Caki2 (cell line): ENCODE measurements around the gene SUSD5. TPM values are rescaled to one million over a fixed set of nuclear protein-coding genes. Genes with fewer than 3 reads are reported as not detected.
"Not testable (repeated sequence)": the region's sequence is repeated elsewhere in the genome, so short reads cannot be mapped to it uniquely, and the experiment has no call there.

Experiments used
- DNase-seq: peaks from one replicate; pipeline ENCODE4 v3.0.0-alpha.2; 2015; ENCODE audit warnings: low read depth
- in situ Hi-C: cut with HindIII; loops from 2 replicates; pipeline ENCODE4 v1.10.0; 2016; ENCODE audit warnings: low sequenced_read_pairs, low pct_unique_long_range_greater_than_20kb, mixed read lengths
- total RNA-seq: library from RNA; depleted of rRNA; stranded (reverse); fragments of >200 nt; shearing (Covaris generic); gene quantifications from 2 replicates; pipeline ENCODE4 v1.2.3, GENCODE V29; 2014; ENCODE audit warnings: low replicate concordance

SUSD5 gene
- total RNA-seq, 1 experiment from 2014 or later = 0.30 TPM

GRCh38 chr3:33166095-33166494 is 52.5 kb downstream of the SUSD5 start:
- in situ Hi-C loops = no loop called here
- no peak for DNase-seq

- no peak for DNase-seq
- in situ Hi-C loops = no loop called here
These were observed 53.2 kb downstream of the SUSD5 start for GRCh38 chr3:33165372-33165771.

- in situ Hi-C loops, DNase-seq: not testable (repeated sequence)
These were observed 56.0 kb downstream of the SUSD5 start for GRCh38 chr3:33162621-33163020.

GRCh38 chr3:33159981-33160380 is 58.6 kb downstream of the SUSD5 start:
- no peak for DNase-seq
- in situ Hi-C loops = no loop called here

GRCh38 chr3:33159234-33159633 is 59.4 kb downstream of the SUSD5 start:
- in situ Hi-C loops = no loop called here
- no peak for DNase-seq

GRCh38 chr3:33155301-33155700 is 63.3 kb downstream of the SUSD5 start:
- DNase-seq = no peak
- in situ Hi-C loops = no loop called here

- in situ Hi-C loops = no loop called here
- DNase-seq = no peak
These were observed 64.8 kb downstream of the SUSD5 start for GRCh38 chr3:33153782-33154181.

GRCh38 chr3:33152363-33153360 is 65.9 kb downstream of the SUSD5 start:
- no peak for DNase-seq
- in situ Hi-C loops = no loop called here

GRCh38 chr3:33149342-33149741 is 69.3 kb downstream of the SUSD5 start:
- in situ Hi-C loops = no loop called here
- no peak for DNase-seq

- no peak for DNase-seq
- in situ Hi-C loops = no loop called here
These were observed 71.7 kb downstream of the SUSD5 start for GRCh38 chr3:33146791-33147445.

GRCh38 chr3:33145901-33146580 is 72.6 kb downstream of the SUSD5 start:
- DNase-seq = no peak
- in situ Hi-C loops = no loop called here

- DNase-seq = no peak
- in situ Hi-C loops = no loop called here
These were observed 73.2 kb downstream of the SUSD5 start for GRCh38 chr3:33145221-33145900.

- in situ Hi-C loops = no loop called here
These were observed 74.2 kb downstream of the SUSD5 start for GRCh38 chr3:33144433-33144832.

GRCh38 chr3:33141006-33141405 is 77.6 kb downstream of the SUSD5 start:
- in situ Hi-C loops = no loop called here
- DNase-seq = no peak

More at GRCh38 chr3:33144433-33144832, 74.2 kb downstream of the SUSD5 start:
- no peak for DNase-seq

- in situ Hi-C loops = no loop called here
- no peak for DNase-seq
These were observed 78.6 kb downstream of the SUSD5 start for GRCh38 chr3:33139996-33140395.

- in situ Hi-C loops, DNase-seq: not testable (repeated sequence)
These were observed 79.5 kb downstream of the SUSD5 start for GRCh38 chr3:33139006-33139623.

- in situ Hi-C loops = no loop called here
- DNase-seq = no peak
These were observed 80.9 kb downstream of the SUSD5 start for GRCh38 chr3:33137691-33138090.
